Smooth muscle cell (in vitro differentiated cells): ENCODE data around the gene BMERB1. TPM values are rescaled to one million over a fixed set of nuclear protein-coding genes. Genes with fewer than 3 reads are reported as not detected.
"Not testable (repeated sequence)": the region's sequence is repeated elsewhere in the genome, so short reads cannot be mapped to it uniquely, and the experiment has no call there.

Source experiments
- DNase-seq: peaks from one replicate; lab custom pipeline; 2025; ENCODE audit not compliant: unreplicated experiment; lab: John Stamatoyannopoulos, UW
- H2AFZ ChIP-seq: fragments of 200-600 bp; sonication (generic); 2 replicates; pipeline ENCODE4 v1.6.0; 2016; ENCODE audit warnings: antibody characterized with exemption, low read depth, mild to moderate bottlenecking
- H3F3A ChIP-seq: fragments of 200-600 bp; sonication (generic); 2 replicates; pipeline ENCODE4 v1.6.0; 2017; ENCODE audit warnings: antibody characterized with exemption, low read depth
- H3K27ac ChIP-seq: fragments of 200-600 bp; sonication (generic); 2 replicates; pipeline ENCODE4 v1.5.1; 2016; ENCODE audit warnings: low read depth, mild to moderate bottlenecking
- H3K27me3 ChIP-seq: fragments of 200-600 bp; sonication (generic); 2 replicates; pipeline ENCODE4 v1.6.1; 2016; ENCODE audit warnings: low read depth, mild to moderate bottlenecking
- H3K36me3 ChIP-seq: fragments of 200-600 bp; sonication (generic); 2 replicates; pipeline ENCODE4 v1.5.1; 2016; ENCODE audit warnings: low read depth
- H3K4me1 ChIP-seq: fragments of 200-600 bp; sonication (generic); 2 replicates; pipeline ENCODE4 v1.5.1; 2016; ENCODE audit warnings: low read depth
- H3K4me2 ChIP-seq: fragments of 200-600 bp; sonication (generic); 2 replicates; pipeline ENCODE4 v1.6.0; 2016; ENCODE audit warnings: mild to moderate bottlenecking
- H3K4me3 ChIP-seq: fragments of 200-600 bp; sonication (generic); 2 replicates; pipeline ENCODE4 v1.5.1; 2016; ENCODE audit warnings: mild to moderate bottlenecking
- H3K79me2 ChIP-seq: fragments of 200-600 bp; sonication (generic); 2 replicates; pipeline ENCODE4 v1.6.0; 2016; ENCODE audit warnings: low read depth, mild to moderate bottlenecking
- H3K9ac ChIP-seq: fragments of 200-600 bp; sonication (generic); 2 replicates; pipeline ENCODE4 v1.6.0; 2016; ENCODE audit warnings: low read depth
- H3K9me3 ChIP-seq: fragments of 200-600 bp; sonication (generic); replicated peaks from 2 replicates; pipeline ENCODE4 v1.5.1; 2016; ENCODE audit warnings: low read depth
- H4K20me1 ChIP-seq: fragments of 200-600 bp; sonication (generic); 2 replicates; pipeline ENCODE4 v1.6.0; 2016; ENCODE audit warnings: low read depth
- CTCF ChIP-seq: fragments of 200-600 bp; sonication (generic); IDR thresholded peaks from 2 replicates; pipeline ENCODE4 v1.5.1; 2017; ENCODE audit warnings: borderline replicate concordance, mild to moderate bottlenecking, antibody characterized with exemption; ENCODE audit not compliant: insufficient read depth, poor library complexity, severe bottlenecking
- WGBS: methylation state at CpG from one replicate; pipeline ENCODE4 v1.1.7; 2016; ENCODE audit warnings: low lambda C conversion rate; 5-methylcytosine and 5-hydroxymethylcytosine counted together
- polyA plus RNA-seq: library from polyadenylated mRNA; unstranded; fragments of >200 nt; fragmentation: Nextera tagmentation; extraction: Ambion mirVana; gene quantifications from 2 replicates; pipeline ENCODE4 v1.2.1, GENCODE V29; 2016
- total RNA-seq: library from RNA; depleted of rRNA; stranded (reverse); fragments of >200 nt; gene quantifications from 2 replicates; pipeline ENCODE4 v1.2.3, GENCODE V29; 2014

Gene BMERB1
- total and polyA plus RNA-seq, 2 experiments from 2014 or later, result 16.5 to 20.0 TPM

GRCh38 chr16:15573274-15573895 lies 139.0 kb downstream of the BMERB1 start:
- Histone ChIP-seq H3K27ac (no peak overlapping the region), H3K9me3 (no peaks in the 10 kb centered on the region), H3F3A (no peaks in the 10 kb centered on the region), H3K4me3 (no peak overlapping the region), H3K4me2 (no peak overlapping the region), H3K27me3 (no peaks in the 10 kb centered on the region), H3K79me2 (no peaks in the 10 kb centered on the region), H4K20me1 (no peaks in the 10 kb centered on the region), H3K36me3 (no peaks in the 10 kb centered on the region), H3K9ac (no peak overlapping the region), H3K4me1 (no peaks in the 10 kb centered on the region), H2AFZ (no peak overlapping the region)
- DNase-seq, result no peak
- no peak for TF ChIP-seq CTCF
- 93% methylated on average over 7 of the region's 7 CpGs for WGBS

- not testable (repeated sequence) for H2AFZ ChIP-seq, H3F3A ChIP-seq, H3K79me2 ChIP-seq, H3K9ac ChIP-seq, H3K36me3 ChIP-seq, H3K9me3 ChIP-seq, DNase-seq, H3K27ac ChIP-seq, H3K27me3 ChIP-seq, H3K4me3 ChIP-seq, H3K4me1 ChIP-seq, H3K4me2 ChIP-seq, H4K20me1 ChIP-seq
- WGBS, result 96% methylated on average over 11 of the region's 11 CpGs
Measured at GRCh38 chr16:15573896-15574613, 139.7 kb downstream of the BMERB1 start.

- no peaks in the 10 kb centered on the region for H3F3A ChIP-seq
- no peaks in the 10 kb centered on the region for H3K27me3 ChIP-seq
- H4K20me1 ChIP-seq, result no peaks in the 10 kb centered on the region
- no peaks in the 10 kb centered on the region for H3K36me3 ChIP-seq
- TF ChIP-seq CTCF, result no peak
- H3K9me3 ChIP-seq, result no peaks in the 10 kb centered on the region
- no peak overlapping the region for H3K4me3 ChIP-seq
- H2AFZ ChIP-seq, result no peak overlapping the region
- 99% methylated on average over 10 of the region's 10 CpGs for WGBS
- no peak overlapping the region for H3K9ac ChIP-seq
- no peak overlapping the region for H3K4me2 ChIP-seq
- no peaks in the 10 kb centered on the region for H3K4me1 ChIP-seq
- no peak overlapping the region for H3K27ac ChIP-seq
- H3K79me2 ChIP-seq, result no peaks in the 10 kb centered on the region
- DNase-seq, result no peak
Measured at GRCh38 chr16:15574614-15574948, 140.2 kb downstream of the BMERB1 start.

- Histone ChIP-seq H4K20me1 (no peaks in the 10 kb centered on the region), H3K27me3 (no peaks in the 10 kb centered on the region), H3K79me2 (no peaks in the 10 kb centered on the region), H3K4me2 (no peak overlapping the region), H3K4me1 (no peaks in the 10 kb centered on the region), H2AFZ (no peak overlapping the region), H3K27ac (no peak overlapping the region), H3K36me3 (no peaks in the 10 kb centered on the region), H3K9me3 (no peaks in the 10 kb centered on the region), H3K4me3 (no peak overlapping the region), H3K9ac (no peak overlapping the region), H3F3A (no peaks in the 10 kb centered on the region)
- no peak for TF ChIP-seq CTCF
- 97% methylated on average over 4 of the region's 4 CpGs for WGBS
- DNase-seq, result no peak
Measured at GRCh38 chr16:15575293-15576049, 141.1 kb downstream of the BMERB1 start.
